GM19043 (cell line): ENCODE data around the gene CDH3.

Experiments
- ATAC-seq: cut with Tn5 transposase; IDR thresholded peaks from one replicate; pipeline ENCODE4 v1.9.1; 2021; ENCODE audit warnings: low read depth; ENCODE audit not compliant: unreplicated experiment

CDH3 gene

DNA sequence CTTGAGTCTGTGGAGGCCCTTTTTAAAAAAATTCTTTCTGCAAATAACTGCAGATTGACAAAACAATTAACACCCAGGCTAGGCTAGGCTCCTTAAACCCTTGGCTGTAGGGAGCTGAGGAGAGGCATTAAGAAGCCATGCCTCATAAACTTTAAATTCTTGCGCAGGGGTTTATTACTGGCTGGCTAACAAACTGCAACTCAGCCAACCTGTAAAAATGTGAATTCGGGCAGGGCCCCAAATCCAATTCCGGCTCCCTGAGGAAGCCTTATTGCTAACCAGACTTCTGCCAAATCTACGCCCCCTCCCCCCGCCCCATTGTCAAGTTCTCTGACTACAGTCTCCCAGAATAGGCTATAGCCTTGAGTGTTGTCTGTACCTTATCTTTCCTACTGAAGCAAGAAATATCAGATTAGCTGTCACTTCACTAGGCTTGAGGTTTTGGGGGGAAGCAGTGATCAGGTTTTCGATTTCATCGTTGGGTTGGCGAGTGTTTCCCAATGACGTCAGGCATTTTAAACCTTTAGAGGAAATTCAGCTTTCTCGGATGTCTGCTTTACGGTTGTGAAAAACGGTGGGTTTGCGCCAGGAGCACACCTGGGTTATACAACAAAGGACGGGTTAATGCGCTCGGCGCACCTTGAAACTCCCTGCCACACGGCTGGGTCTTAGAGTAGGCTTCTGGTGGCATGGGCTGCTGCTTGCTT, 2.0 kb downstream of the CDH3 start:
- no peak for ATAC-seq

DNA sequence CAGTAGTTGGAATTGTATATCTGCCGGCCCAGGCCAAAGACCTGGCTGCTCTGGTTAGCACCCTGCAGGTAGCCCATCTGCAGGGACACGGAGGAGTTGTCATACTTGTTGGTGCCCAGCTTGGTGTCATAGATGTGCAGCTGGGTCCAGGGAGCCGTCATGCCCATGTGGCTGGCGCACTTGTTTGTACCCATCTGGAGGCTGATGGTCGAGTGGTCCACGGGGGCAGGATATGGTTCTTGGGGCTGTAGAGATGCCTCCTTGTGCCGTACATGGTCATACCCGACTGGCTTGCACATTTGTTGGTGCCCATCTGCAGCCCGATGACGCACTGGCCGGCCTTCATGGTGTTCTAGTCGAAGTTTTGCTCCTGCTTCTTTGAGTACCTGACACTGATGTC, 6.0 kb downstream of the CDH3 start:
- ATAC-seq: no peak

DNA sequence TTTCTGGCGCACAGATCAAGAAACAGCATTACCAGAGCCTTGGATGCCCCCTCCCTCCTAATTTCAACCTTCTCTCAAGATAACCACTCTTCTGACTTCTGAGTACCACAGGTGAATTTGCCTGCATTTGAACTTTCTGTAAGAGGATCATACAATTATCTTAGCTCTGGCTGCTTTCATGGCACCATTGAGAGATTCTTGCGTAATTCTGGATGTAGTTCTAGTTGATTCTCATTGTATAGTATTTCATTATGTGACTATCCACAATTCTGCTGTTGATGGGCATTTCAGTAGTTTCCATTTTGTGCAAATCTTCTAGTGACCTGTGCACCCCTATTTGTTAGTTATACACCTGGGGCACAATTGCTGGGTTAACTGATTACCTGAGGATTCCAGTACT, 7.5 kb downstream of the CDH3 start:
- no peak for ATAC-seq

DNA sequence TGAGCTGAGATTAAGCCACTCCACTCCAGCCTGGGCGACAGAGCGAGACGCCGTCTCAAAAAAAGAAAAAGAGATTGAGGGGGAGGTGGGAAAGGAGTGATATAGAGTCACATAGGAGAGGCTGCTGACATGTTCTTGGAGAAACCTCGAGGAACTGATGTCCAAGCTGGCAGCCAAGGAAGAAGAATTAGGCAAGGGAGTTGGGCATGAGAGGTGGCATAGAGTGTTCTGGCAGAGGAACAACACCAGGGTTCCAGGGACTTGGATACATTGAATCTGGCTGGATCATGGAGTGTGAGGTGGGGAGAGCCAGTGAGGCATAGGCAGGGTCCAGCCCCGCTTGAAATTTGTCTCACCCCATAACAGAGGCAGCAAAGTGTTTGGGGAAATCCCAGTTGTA, 10.7 kb downstream of the CDH3 start:
- no peak for ATAC-seq

DNA sequence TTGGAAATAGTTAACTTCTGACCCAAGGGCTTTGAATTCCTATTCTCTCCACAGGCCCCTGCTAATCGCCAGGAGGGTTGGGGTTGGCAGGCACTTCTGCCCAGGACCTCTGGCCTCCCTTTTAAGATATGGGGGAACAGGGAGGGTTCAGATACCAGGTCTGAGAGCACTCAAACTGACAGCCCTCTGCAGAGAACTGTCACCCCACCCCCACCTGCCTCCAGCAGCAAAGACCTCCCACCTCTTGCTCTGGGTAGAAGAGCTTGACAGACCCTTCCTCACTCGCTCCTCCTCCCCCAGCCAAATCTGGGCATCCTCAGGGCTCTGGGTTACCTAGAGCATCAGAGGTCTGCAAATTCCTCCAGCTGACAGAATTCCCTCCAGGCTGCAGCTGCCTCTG, 11.6 kb downstream of the CDH3 start:
- no peak for ATAC-seq

DNA sequence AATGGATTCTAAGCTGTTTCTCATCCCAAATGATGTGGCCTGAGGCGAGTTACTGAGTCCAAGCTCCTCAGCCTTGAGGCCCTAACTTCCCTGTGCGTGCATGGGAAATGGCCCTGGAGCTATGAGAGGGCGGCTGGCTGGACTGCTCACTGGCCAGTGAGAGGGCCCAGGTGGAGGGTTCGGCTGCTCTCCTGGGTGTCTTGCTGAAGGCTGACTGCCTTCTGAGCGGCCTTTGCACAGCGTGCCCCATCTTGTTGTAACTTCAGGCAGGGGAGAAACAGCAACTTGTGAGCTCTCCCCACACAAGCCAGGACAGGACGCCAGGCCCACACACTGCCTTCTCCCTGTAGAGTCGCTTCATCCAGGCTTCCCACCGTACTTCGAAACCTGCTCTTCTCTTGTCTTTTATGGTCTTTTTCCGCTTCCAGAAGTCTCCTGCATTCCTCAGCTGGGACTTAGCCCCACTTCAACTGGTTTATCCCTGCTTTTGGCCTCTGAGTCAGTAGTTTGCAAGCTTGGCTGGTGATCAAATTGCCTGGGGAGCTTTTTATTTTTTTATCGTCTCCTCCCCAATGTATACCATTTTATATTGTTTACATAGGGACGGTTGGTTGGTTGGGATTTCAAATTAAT, 13.3 kb downstream of the CDH3 start:
- no peak for ATAC-seq

DNA sequence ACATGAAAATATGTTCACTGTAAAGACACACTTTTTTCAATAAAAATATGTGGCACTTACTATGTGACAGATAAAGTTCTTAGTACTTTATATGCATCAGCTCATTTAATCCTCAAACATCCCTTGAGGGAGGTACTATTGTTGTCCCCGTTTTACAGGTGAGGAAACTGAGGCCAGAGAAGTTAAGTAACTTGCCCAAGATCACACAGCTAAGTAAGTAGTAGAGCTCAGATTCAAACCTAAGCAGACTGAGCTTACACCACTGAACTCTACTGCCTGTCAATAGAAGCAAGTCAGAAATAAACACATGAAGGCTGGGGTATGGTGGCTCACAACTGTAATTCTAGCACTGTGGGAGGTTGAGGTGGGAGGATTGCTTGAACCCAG, 13.9 kb downstream of the CDH3 start:
- no peak for ATAC-seq

DNA sequence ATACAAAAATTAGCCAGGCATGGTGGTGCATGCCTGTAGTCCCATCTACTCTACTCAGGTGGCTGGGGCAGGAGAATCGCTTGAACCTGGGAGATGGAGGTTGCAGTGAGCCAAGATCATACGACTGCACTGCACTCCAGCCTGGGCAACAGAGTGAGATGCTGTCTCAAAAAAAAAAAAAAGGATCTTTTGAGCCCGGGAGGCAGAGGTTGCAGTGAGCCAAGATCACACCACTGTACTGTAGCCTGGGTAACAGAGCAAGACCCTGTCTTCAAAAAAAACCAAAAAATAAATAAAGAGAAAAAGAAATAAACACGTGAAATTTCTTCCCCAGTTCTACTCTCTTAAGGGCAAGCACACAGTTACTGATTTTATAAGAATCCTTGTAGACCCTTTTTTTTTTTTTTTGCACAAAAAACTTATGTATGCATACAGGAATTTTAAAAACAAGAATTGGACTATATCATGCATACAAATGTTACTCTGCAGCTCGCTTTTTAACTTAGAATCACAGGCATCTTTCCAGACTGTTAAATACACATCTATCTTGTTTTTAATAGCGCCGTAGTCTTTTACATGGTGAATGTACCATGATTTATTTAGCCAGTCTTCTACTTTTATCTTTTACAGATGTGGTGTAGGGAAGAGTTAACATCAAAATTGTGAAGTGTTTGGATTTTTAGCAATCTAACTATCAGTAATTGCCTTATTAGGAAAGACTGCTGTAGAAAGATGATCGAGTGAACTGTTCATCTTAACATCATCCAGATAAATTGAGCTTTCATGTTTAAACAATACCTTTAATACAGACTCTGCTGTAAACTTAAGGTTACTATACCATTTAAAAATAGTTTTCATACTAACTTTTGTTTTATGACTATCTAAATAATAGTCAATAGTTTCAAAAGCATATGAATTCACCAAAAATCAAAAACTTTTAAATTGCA, 14.6 kb downstream of the CDH3 start:
- no peak for ATAC-seq

DNA sequence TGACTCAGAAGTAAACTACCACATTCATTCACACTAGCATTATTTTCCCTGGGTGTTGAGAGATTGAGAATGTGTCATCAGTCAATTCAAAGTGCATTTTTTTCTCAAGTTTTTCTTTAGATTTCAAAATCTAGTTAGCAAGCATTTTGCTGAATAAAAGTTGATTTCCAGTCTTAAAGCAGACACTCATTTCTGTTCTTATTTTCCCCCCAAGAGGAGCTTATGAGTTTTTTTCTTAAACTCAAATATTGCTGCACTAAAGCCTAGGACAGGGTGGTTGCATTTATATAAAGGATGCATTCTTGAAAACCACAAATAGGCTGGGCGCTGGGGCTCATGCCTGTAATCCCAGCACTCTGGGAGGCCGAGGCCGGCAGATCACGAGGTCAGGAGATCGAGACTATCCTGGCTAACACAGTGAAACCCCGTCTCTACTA, 15.3 kb downstream of the CDH3 start:
- ATAC-seq: no peak

DNA sequence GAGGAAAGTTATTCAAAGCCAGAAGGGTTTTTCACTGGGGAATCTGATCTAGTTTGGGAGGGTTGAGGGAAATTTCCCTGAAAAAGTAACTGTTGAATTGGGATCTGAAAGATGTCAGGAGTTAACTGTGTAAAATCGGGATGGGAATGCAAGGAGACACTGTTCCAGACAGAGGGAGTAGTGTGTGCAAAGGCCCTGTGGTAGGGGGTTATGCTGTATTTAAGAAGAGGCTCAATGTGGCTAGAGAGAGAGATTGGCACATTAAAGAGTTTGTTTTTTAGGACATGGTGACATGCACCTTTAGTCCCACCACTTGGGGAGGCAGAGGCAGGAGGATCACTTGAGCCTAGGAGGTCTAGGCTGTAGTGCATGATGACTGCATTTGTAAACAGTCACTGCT, 16.9 kb downstream of the CDH3 start:
- no peak for ATAC-seq

DNA sequence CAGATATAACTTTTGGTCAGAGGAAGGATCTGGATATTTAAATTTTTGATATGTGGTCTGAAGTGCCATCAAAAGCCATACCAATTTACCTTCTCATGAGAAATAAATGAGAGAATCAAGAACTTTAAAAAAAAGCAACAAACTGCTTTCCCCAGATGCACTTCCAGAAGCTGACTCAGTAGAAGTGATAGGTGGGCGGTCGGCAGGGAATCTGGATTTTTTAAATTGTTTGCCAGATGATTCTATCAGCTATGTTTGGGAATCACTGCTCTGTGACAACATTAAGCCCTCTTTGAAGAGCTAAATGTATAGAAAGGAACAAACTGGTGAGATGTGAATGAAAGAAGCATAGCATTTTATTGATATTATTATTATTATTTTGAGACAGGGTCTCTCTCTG, 19.2 kb downstream of the CDH3 start:
- ATAC-seq: no peak

DNA sequence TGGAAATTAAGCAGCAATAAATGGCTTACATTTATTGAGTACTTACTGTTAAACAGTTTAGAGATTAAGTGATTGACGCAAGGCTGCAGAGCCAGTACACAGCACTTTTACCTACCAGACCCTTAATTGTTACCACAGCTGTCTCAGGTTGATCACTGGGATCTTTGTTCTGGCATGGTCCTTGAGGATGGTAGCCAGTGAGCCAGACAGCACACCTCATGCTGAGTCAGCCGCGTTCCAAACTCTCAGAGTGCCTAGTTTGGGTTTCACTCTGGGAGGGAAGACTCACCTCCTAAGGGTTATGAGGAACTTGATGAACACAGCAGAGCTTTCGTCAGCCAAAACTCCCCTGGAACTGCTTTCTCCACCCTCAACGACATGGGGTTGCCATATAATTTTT, 20.4 kb downstream of the CDH3 start:
- no peak for ATAC-seq

DNA sequence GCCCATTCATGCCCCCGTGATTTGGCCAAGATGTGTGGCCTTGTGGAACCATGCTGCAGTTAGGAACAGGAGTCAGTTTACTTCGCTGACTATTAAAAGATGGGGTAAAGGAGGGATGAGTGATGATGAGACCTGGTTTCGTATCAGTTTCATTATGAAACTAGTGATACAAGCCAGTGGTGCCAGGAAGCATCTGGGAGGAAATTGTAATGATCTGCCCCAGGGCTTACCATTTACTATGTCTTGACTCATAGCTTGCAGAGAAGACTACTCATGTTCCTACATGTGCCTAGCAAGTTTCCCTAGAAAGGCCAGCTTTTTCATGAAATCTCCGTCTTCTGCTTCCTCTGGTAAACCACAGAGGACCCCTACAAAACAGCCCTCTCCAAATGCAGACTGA, 23.2 kb downstream of the CDH3 start:
- no peak for ATAC-seq

DNA sequence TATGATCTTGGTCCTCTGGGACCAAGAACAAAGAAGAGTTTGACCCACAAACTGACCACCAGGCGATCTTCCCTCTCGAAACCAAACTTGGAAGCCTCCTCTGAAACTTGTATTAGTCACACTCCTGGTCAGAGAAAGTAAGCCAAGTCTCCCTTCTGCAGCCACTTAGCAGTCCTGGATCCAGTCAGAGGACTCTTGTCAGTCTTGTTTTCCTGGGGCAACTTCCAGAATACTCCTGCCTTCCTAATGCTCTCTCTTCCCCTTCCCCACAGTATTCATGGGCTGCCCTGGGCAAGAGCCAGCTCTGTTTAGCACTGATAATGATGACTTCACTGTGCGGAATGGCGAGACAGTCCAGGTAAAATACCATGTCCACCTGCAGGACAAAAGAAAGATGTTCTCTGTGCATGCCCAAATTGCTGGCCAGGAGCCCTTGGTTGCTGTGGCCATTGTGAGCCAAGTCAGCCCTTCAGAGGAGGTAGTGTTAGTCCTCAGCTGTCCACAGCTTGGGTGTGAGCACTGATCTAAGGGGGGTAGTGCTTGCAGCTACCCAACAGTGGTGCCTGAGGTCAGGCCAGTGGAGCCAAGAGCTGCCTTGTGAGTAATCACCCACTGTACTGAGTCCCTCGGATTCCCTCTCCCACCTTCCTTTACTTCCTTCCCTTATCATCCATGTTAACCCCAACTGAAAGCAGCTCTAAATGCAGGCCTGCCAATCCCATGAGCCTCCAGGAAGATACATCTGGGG, 31.2 kb downstream of the CDH3 start:
- ATAC-seq: no peak

DNA sequence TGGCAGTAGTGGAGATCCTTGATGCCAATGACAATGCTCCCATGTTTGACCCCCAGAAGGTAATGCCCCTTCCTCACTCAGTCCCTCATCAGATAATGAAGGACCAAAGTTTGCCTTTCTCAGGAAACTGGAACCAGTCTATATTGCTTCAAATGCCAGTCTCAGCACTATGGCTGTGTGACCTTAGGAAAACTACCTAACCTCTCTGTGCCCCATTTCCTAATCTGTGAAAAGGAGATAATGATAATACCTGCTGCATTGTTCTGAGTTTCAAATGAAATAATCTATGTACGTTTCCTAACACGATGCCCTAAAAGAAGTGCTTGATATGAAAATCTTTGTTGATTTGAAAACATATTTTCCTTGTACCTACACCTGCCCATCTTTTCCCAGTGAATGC, 35.9 kb downstream of the CDH3 start:
- no peak for ATAC-seq

DNA sequence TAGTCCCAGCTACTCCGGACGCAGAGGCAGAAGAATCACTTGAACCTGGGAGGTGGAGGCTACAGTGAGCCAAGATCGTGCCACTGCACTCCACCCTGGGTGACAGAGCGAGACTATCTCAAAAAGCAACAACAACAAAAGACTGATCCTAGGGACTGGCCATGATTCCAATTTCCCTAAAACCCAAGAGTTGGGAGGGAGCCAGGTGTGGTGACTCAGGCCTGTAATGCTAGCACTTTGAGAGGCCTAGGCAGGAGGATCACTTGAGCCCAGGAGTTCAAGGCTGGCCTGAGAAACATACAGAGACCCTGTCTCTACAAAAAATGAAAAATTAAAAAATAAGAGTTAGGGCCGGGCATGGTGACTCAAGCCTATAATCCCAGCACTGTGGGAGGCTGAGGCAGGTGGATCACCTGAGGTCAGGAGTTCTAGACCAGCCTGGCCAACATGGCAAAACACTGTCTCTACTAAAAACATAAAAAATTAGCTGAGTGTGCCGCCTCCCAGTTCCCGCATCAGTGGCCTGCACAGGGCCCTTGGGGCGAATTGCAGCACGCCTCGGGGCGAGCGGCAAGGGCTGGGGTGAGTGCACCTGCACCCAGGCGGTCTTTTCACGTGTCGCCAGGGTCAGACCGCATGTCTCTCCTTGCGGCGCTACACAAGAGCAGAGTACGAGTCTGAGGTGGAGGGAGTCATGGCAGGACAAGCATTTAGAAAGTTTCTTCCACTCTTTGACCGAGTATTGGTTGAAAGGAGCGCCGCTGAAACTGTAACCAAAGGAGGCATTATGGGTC, 40.8 kb downstream of the CDH3 start:
- ATAC-seq: no peak

DNA sequence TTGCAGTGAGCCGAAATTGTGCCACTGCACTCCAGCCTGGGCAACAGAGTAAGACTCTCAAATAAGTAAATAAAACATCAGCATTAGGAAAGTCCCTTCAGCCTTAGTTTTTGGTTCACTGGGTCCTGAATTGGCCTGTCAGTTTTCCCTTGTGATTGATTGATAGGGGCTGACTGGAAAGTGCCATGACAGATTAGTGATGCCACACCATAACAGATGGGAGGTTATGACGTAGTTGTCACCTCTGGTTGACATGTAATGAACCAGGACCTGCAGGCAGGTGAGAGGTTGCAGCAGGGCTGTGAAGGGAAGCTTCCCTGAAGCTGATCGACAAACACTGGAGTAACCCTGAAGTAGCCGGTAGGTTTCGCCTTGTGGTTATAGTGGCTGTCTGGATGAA, 41.8 kb downstream of the CDH3 start:
- no peak for ATAC-seq

DNA sequence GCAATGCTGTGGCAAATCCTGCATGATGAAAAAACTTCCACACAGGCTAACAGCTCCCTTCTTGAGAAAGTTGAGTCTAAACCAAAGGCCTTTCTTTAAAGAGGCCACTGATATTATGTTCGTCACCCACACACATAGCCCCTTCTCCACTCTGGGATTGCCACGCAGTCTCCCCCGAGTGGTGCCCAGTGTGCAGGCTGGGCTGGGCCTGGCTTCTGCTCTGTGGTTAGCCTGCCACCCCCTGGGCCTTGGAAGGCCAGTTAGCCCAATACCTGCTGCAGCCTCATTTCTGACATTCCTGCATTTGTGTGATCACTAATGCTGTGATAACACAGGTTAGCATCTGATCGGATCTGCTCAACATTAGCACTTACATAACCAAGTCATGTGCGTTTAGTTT, 44.8 kb downstream of the CDH3 start:
- no peak for ATAC-seq

DNA sequence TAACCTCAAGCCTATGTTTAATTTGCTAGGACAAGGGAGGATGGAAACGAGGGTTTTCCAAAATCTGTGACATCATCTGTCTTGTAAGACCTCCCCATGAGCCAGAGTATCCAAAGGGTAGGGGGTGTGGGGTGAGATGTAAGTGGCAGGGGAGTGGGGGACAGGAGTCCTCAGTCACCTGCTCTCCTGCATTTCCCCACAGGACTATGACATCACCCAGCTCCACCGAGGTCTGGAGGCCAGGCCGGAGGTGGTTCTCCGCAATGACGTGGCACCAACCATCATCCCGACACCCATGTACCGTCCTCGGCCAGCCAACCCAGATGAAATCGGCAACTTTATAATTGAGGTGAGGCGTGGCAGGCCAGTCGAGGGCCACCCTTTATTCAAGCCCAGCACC, 50.5 kb downstream of the CDH3 start:
- no peak for ATAC-seq

DNA sequence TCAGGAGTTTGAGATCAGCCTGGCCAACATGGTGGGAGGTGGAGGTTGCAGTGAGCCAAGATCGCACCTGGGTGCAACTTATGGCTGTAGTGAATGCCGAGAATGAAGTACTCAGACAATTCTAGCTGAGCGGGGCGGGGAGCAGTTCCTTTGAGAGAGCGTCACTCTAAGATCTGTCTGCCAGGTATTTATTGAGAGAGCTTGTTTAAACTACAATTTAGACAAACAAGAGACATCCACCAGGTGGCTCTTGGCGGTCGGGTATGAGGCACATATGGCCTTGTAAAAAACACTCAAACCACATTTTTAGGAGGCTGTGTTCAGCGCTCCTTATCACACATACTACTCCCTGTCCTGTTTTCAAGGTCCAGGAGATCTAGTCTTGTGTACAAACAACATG, 51.4 kb downstream of the CDH3 start:
- no peak for ATAC-seq
